Mesothelial cell of epicardium (in vitro differentiated cells): Measurements from ENCODE around the gene ATP8B2. TPM values are rescaled to one million over a fixed set of nuclear protein-coding genes. Genes with fewer than 3 reads are reported as not detected.

ENCODE experiments used
- DNase-seq, 2 experiments: peaks; one replicate each; pipeline ENCODE4 v3.0.0; 2021; ENCODE audit warnings: low spot score in 2 of 2; ENCODE audit not compliant: unreplicated experiment in 2 of 2
- H3K27ac Mint-ChIP-seq: 2 replicates; pipeline ENCODE4 v1.8.0; 2021; ENCODE audit warnings: mixed read lengths
- H3K27me3 Mint-ChIP-seq: 2 replicates; pipeline ENCODE4 v1.8.0; 2021; ENCODE audit warnings: low read depth, mixed read lengths
- H3K36me3 Mint-ChIP-seq: 2 replicates; pipeline ENCODE4 v1.8.0; 2021; ENCODE audit warnings: mixed read lengths
- H3K4me1 Mint-ChIP-seq: 2 replicates; pipeline ENCODE4 v1.8.0; 2021; ENCODE audit warnings: mixed read lengths
- H3K4me3 Mint-ChIP-seq: 2 replicates; pipeline ENCODE4 v1.8.0; 2021; ENCODE audit warnings: mild to moderate bottlenecking, moderate library complexity, mixed read lengths
- H3K9me3 Mint-ChIP-seq: 2 replicates; pipeline ENCODE4 v1.8.0; 2021; ENCODE audit warnings: mixed read lengths
- CTCF ChIP-seq: fragments of 200-600 bp; sonication (generic); IDR thresholded peaks from one replicate; pipeline ENCODE4 v1.5.0; 2021; ENCODE audit warnings: antibody characterized with exemption; ENCODE audit not compliant: unreplicated experiment
- total RNA-seq: library from RNA; stranded (reverse); gene quantifications from 3 replicates; pipeline ENCODE4 v1.2.1, GENCODE V29; 2021

ATP8B2 gene
- total RNA-seq, 1 donor from 2014 or later: 38.6 TPM

- peaks cover 28% of the 10 kb centered on the region for H3K4me1 Mint-ChIP-seq
- no peak for TF ChIP-seq CTCF
- H3K27ac Mint-ChIP-seq: no peak overlapping the region
- H3K9me3 Mint-ChIP-seq: no peaks in the 10 kb centered on the region
- DNase-seq: peak; percentile 69 to 78
- H3K4me3 Mint-ChIP-seq: peak overlapping the region; percentile 63
- H3K36me3 Mint-ChIP-seq: peaks cover 12% of the 10 kb centered on the region
- H3K27me3 Mint-ChIP-seq: peaks cover 9% of the 10 kb centered on the region
Measured at GRCh38 chr1:154328318-154329151, 3.2 kb downstream of the ATP8B2 start.

GRCh38 chr1:154329152-154329521 is 3.8 kb downstream of the ATP8B2 start:
- Mint-ChIP-seq H3K4me1 (peaks cover 28% of the 10 kb centered on the region), H3K36me3 (peaks cover 15% of the 10 kb centered on the region), H3K27me3 (peaks cover 4% of the 10 kb centered on the region), H3K4me3 (peak overlapping the region; percentile 63), H3K9me3 (no peaks in the 10 kb centered on the region), H3K27ac (no peak overlapping the region)
- DNase-seq: no peak
- TF ChIP-seq CTCF: no peak

- Mint-ChIP-seq H3K4me3 (peak overlapping the region; percentile 63), H3K9me3 (no peaks in the 10 kb centered on the region), H3K27ac (no peak overlapping the region), H3K27me3 (no peaks in the 10 kb centered on the region), H3K4me1 (peaks cover 27% of the 10 kb centered on the region), H3K36me3 (peaks cover 18% of the 10 kb centered on the region)
- DNase-seq: no peak
- no peak for TF ChIP-seq CTCF
Measured at GRCh38 chr1:154329551-154330131, 4.3 kb downstream of the ATP8B2 start.

- no peaks in the 10 kb centered on the region for H3K27me3 Mint-ChIP-seq
- H3K27ac Mint-ChIP-seq: no peak overlapping the region
- H3K4me1 Mint-ChIP-seq: peaks cover 27% of the 10 kb centered on the region
- H3K36me3 Mint-ChIP-seq: peaks cover 21% of the 10 kb centered on the region
- TF ChIP-seq CTCF: no peak
- H3K9me3 Mint-ChIP-seq: no peaks in the 10 kb centered on the region
- no peak overlapping the region for H3K4me3 Mint-ChIP-seq
- no peak for DNase-seq
Measured at GRCh38 chr1:154330669-154331068, 5.3 kb downstream of the ATP8B2 start.

GRCh38 chr1:154334079-154335024 is 9.0 kb downstream of the ATP8B2 start:
- Mint-ChIP-seq H3K4me3 (no peak overlapping the region), H3K27me3 (no peaks in the 10 kb centered on the region), H3K4me1 (no peaks in the 10 kb centered on the region), H3K36me3 (peaks cover 42% of the 10 kb centered on the region), H3K27ac (no peak overlapping the region), H3K9me3 (no peaks in the 10 kb centered on the region)
- TF ChIP-seq CTCF: no peak
- no peak for DNase-seq
